SH-SY5Y (cell line): ENCODE measurements around the gene GDPGP1.

ENCODE experiments used
- GATA2 ChIP-seq: IDR thresholded peaks from 2 replicates; pipeline ENCODE4 v1.6.1; 2011; ENCODE audit warnings: mild to moderate bottlenecking, low read depth, low read length
- GATA3 ChIP-seq: IDR thresholded peaks from 2 replicates; pipeline ENCODE4 v1.6.1; 2011; ENCODE audit warnings: low read depth, mild to moderate bottlenecking, low read length, moderate library complexity

- TF ChIP-seq GATA2 (no peak), GATA3 (no peak)
Measured at GRCh38 chr15:90211440-90212143, 22.4 kb upstream of the GDPGP1 start.
